ENCODE data around the gene CNDP2. TPM values are rescaled to one million over a fixed set of nuclear protein-coding genes. Genes with fewer than 3 reads are reported as not detected.
A peak's percentile ranks its signal among the peaks of the same experiment; 100 is the strongest.

Gene CNDP2
- total RNA-seq, 6 experiments from 2014 or later: 178 to 367 (median 230) TPM

DNA sequence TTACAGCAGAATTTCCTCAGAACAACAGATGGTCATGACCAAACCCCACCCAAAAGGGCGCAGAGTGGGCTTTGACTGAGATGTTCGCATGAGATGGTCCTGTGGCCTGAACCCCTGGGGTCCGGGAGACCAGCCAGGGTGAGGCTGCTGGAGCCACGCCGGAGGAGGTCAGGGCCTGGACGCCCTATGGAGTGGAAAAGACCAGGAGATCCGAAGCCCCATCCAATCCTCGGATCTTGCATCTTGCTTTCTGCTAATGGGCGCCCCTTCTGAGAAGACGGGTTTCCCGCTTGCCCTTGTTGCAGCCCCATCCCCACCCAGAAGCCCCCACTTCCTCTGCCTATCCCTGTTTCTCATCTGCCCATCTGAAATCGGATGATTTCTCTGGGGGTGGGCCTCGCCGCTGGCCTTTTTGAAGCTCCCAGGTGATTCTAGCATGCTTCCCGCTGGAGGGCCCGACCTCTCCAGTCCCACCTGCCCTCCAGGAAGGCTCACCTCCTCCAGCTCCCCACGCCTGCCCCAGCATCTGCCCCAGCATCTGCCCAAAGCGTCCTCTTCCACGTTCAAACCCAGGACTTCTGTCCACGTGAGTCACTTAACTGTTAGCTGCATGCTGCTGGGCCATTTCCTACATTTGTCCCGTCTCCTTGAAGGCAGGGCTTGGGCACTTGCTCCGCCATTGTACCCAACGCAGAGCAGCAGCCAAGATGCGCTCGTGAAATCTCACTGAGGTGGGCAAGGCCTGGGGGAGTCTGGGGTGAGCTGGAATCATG lies 33.8 kb downstream of the CNDP2 start:
- no peaks in the 10 kb centered on the region for H3K36me3 ChIP-seq
- intact Hi-C loops (cut with DNase I): no loop called here
- no peak overlapping the region for H3K27ac ChIP-seq
- H3K4me1 ChIP-seq: no peaks in the 10 kb centered on the region
- DNase-seq (peak in 2 of 3 donors; percentile 41 to 42), ATAC-seq (no peak)
- H3K27me3 ChIP-seq: no peaks in the 10 kb centered on the region
- TF ChIP-seq POLR2A (IDR thresholded peaks at IDR 0.05): no peak
- TF ChIP-seq, protein P1, sequence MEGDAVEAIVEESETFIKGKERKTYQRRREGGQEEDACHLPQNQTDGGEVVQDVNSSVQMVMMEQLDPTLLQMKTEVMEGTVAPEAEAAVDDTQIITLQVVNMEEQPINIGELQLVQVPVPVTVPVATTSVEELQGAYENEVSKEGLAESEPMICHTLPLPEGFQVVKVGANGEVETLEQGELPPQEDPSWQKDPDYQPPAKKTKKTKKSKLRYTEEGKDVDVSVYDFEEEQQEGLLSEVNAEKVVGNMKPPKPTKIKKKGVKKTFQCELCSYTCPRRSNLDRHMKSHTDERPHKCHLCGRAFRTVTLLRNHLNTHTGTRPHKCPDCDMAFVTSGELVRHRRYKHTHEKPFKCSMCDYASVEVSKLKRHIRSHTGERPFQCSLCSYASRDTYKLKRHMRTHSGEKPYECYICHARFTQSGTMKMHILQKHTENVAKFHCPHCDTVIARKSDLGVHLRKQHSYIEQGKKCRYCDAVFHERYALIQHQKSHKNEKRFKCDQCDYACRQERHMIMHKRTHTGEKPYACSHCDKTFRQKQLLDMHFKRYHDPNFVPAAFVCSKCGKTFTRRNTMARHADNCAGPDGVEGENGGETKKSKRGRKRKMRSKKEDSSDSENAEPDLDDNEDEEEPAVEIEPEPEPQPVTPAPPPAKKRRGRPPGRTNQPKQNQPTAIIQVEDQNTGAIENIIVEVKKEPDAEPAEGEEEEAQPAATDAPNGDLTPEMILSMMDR (IDR thresholded peaks at IDR 0.05): no peak
- no peaks in the 10 kb centered on the region for H3K9me3 ChIP-seq
- H3K4me3 ChIP-seq: no peak overlapping the region
- 88% methylated on average over 4 of the region's 25 CpGs for WGBS (ENCODE audit: insufficient coverage, low coverage, low lambda C conversion rate, missing lambda C conversion rate)

GRCh38 chr18:74530584-74530862 lies 34.4 kb downstream of the CNDP2 start:
- Histone ChIP-seq H3K9me3 (no peaks in the 10 kb centered on the region), H3K4me3 (no peak overlapping the region), H3K4me1 (no peaks in the 10 kb centered on the region), H3K27ac (no peak overlapping the region), H3K27me3 (no peaks in the 10 kb centered on the region), H3K36me3 (no peaks in the 10 kb centered on the region)
- no peak for ATAC-seq
- TF ChIP-seq, protein P1 (IDR thresholded peaks at IDR 0.05): no peak
- TF ChIP-seq POLR2A (IDR thresholded peaks at IDR 0.05): no peak
- intact Hi-C loops (cut with DNase I): no loop called here
- DNase-seq: peak in 2 of 3 donors; percentile 22 to 29
- WGBS (ENCODE audit: insufficient coverage, low coverage, low lambda C conversion rate, missing lambda C conversion rate): 100% methylated on average over 1 of the region's 6 CpGs

- 73% methylated on average over 2 of the region's 7 CpGs for WGBS (ENCODE audit: insufficient coverage, low coverage, low lambda C conversion rate, missing lambda C conversion rate)
- peak in 2 of 3 donors; percentile 17 to 18 for DNase-seq
- intact Hi-C loops (cut with DNase I): no loop called here
Observed at GRCh38 chr18:74531043-74531442, 34.9 kb downstream of the CNDP2 start.

DNA sequence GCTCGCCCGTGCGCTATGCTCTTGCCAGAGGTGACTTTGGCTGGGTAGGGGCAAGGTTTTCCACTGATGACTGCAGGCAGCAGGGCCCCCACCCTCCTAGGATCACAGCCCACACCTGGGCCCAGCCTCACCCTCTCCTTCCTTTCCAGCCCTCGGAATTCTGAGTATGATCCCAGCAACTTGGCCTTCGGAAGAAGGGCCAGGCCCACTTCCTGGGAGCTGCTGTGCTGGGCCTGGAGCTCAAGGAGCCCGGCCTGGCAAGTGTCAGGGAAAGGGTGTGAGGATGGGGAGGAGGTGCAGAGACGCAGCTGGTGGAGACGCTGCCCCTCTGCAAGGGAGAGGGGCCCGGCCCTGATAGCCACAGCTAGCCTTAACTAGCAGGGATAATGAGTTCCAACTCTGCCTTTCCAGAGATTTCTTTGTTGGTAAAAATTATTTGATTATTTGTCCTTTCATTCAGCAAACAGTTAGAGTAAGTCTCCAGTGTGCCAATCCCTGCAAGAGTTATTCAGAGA lies 36.4 kb downstream of the CNDP2 start:
- H3K9me3 ChIP-seq: no peaks in the 10 kb centered on the region
- peak in 1 of 3 donors; percentile 20 for DNase-seq
- H3K36me3 ChIP-seq: no peaks in the 10 kb centered on the region
- intact Hi-C loops (cut with DNase I): no loop called here
- no peak overlapping the region for H3K4me3 ChIP-seq
- 48% methylated on average over 4 of the region's 9 CpGs for WGBS (ENCODE audit: insufficient coverage, low coverage, low lambda C conversion rate, missing lambda C conversion rate)
- no peak overlapping the region for H3K27ac ChIP-seq
- H3K4me1 ChIP-seq: no peaks in the 10 kb centered on the region
- no peaks in the 10 kb centered on the region for H3K27me3 ChIP-seq
- no peak for ATAC-seq
- TF ChIP-seq, protein P1 (IDR thresholded peaks at IDR 0.05): no peak
- TF ChIP-seq POLR2A (IDR thresholded peaks at IDR 0.05): no peak

More at GRCh38 chr18:74531043-74531442, 34.9 kb downstream of the CNDP2 start:
- Histone ChIP-seq H3K9me3 (no peaks in the 10 kb centered on the region), H3K27me3 (no peaks in the 10 kb centered on the region), H3K36me3 (no peaks in the 10 kb centered on the region), H3K27ac (no peak overlapping the region), H3K4me1 (no peaks in the 10 kb centered on the region), H3K4me3 (no peak overlapping the region)
- ATAC-seq: no peak
- TF ChIP-seq POLR2A (IDR thresholded peaks at IDR 0.05): no peak
- TF ChIP-seq, protein P1 (IDR thresholded peaks at IDR 0.05): no peak
